ENCODE measurements around the gene RSPO4.

The RSPO4 gene

DNA sequence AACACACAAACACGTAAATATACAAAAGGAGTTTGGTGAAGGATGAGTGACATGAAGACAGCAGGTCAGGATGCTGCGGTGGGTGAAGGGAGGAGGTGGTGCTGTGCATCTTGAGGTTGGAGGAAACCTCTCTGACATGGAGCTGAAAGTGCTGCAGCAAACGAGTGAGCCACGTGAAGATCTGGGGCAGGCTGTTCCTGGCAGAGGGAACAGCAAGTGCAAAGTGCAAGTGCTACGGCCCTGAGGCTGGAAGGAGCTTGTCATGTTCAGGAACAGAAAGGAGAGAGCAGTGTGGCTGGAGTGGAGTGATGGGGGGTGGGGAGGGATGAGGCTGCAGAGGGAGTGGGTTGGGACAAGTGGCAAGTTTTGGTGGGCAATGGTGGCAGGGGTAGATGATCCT lies 61.2 kb downstream of the RSPO4 start:
- DNase-seq = no peak

DNA sequence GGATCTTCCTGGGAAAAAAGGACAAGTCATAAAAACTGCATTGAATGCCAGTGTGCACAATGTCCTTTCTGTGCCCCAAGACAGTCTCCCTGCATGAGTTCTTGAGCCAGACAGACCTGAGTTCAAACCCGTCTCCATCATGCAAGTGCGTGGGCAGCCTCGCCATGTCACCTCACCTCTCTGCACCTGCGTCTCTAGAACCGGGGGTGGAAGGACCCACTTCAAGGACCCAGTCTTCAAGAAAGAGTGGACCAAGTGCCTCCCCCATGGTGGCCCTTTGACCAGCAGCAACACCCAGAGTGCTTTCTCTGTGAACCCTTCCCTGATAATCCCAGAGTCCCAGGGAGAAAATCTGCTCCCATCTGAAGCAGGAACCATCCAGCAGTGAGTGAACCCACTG lies 62.5 kb downstream of the RSPO4 start:
- DNase-seq = no peak

DNA sequence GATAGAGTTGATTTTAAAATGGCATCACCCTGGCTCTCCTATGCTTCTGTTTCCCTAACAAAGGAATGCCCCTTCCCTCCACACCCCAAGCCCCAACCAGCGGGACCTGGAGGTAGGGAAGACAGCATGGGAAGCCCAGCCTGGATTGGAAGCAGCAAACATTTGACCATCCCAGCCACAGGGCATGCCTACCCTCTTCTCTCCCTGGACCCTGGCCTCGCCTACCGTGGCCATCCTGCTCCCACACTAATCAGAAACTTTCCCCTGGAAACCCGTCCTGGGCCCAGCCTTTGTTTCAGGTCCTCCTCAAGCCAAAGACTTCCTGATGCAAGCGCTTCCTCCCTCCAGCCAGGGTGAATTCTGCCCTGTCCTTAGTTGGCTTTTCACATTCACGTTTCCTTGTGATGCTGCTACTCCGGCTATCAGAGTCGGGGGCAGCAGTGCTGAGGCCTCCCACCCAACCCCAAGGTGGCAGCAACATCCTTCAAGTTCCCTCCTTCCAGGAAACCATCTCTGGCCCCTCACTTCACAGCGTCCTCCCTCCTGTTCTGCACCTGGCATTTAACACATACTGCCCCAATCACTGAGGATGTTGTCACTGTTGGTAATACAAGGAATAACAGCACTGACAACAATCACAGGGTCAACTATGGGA lies 67.8 kb downstream of the RSPO4 start:
- no peak for DNase-seq

DNA sequence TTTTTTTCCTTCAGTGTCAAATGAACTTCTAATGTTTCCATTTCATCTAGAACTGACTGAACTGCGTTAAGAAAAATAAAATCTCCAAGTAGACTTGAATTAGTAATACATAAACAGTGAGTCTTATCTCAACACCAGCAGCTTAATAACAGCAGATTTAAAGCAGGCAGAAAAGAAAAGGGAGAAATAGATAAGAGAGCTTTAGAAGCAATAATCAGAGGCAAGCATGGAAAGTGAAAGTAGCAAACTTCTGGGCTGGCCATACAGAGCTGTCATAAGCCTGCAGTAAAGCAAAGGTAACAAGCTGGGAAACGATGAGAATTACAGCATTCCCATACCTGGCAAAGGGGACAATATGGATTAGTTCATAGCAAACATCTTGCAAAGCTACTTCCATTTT lies 69.1 kb downstream of the RSPO4 start:
- DNase-seq = no peak

DNA sequence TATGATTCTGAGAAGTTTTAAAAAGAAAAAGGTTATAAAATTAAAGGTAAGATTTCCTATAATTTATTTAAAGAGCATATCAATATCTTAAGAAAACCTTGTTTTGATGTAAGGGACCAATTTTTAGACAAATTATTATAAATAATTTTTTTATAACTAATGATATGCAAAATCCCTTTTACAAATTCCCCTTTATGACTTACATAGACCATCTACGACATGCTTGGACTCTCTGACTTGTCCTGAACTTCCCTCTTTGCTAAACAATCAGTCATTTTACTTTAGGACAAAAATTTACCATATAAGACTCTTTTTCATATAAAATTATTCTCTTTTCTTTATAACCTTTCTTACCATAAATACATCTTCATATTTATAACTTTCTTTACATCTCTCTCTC lies 70.7 kb downstream of the RSPO4 start:
- no peak for DNase-seq

DNA sequence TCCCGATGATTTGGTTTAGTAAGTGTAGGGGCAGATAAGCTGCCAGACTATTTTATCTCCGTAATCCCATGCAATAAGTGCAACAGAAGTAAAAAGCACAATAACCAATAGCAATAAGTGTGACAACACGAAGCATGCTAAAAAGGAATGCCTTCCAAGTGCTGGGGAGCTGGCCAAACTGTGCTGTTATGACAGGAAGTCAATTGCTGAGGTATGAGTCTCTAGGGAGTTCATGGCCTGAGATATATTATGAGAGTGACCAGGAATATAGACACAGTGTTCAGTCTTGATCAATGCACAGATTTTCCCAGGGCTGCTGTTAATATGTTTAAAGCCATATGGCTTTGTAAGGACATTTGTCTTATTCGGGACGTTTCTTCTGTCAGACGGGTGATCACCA lies 75.4 kb downstream of the RSPO4 start:
- DNase-seq = no peak

DNA sequence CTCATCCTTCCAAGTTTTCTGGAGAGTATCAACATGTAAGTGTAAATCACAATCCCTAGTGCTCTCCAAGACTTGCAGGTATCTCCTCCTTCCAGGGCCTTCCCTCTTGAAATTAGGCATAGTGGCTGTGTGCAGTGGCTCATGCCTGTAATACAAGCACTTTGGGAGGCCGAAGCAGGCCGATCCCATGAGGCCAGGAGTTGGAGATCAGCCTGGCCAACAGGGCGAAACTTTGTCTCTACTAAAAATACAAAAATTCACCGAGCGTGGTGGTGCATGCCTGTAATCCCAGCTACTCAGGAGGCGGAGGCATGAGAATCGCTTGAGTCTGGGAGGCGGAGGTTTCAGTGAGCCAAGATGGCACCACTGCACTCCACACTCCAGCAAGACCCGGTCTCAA lies 76.6 kb downstream of the RSPO4 start:
- no peak for DNase-seq

DNA sequence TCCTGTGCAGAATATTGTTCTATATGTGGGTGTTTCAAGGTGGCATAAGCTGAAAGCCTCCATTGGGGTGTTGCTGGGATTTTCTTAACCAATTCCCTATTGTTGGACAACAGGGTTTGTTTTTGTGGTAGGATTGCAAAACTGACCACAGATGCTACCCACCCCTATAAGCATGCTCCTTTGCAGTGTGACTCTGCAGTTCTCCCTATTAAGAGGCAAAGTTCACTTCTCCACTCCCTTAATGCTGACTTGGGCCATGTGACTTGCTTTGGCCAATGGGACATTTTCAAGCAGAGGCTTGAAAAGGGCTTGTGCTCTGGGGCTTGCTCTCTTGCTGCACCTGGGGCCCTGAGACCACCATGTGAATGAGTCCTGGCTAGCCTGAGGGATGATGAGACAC lies 77.5 kb downstream of the RSPO4 start:
- DNase-seq = no peak

DNA sequence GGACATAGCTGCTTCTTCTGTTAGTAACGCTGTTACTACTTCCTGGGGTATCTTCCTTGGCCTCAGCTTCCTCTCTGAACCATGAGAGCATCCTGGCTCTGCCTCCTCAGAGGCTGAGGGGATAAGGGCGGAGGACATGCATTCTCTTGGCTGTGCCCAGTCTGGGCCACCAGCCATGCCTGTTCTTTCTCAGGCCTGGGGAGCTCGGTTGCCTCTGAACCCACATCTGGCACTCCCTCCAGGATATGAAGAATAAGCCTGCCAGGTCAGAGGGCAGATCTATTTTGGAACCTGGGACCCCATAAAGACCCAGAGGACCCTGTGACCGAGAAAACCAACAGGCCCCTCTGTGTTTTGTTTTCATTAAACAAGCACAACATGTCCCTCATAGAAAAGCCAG lies 79.3 kb downstream of the RSPO4 start:
- no peak for DNase-seq

DNA sequence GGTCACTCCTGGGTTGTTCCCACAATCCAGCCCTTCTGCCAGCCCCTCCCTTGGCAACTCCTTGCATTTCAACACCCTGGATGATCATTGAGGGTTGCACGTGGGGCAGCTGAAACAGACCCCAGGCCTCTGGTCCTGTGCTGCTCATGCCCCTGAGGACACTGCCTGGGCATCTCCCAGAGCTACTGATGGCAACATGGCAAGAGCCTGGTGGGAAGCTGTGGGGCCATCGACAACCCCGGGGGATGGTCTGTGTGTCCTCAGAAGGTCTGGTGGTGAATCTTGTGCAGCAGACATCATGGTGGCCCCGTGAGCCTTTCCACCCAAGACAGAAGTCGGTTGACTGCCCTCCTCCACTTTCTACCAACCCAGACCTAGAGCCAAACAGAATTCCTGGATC lies 81.0 kb downstream of the RSPO4 start:
- DNase-seq = no peak

DNA sequence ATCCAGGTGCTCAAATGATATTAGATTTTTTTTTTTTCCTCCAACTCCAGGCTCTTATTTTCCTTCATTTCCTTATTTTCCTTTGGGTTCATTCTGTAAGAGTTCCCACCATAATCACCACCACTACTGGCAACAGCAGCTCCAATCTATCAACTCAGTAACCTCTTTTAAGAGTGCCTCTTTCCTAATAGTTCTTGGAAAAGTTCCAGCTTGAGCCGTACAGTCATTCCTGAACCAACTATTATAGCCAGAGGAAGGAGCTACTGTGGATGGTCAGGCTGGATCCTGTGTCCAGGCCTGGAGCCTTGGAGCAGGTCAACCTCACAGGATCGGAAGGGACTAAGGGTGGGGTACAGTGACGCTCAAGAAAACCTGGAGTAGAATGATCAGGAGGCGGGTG lies 81.8 kb downstream of the RSPO4 start:
- no peak for DNase-seq

DNA sequence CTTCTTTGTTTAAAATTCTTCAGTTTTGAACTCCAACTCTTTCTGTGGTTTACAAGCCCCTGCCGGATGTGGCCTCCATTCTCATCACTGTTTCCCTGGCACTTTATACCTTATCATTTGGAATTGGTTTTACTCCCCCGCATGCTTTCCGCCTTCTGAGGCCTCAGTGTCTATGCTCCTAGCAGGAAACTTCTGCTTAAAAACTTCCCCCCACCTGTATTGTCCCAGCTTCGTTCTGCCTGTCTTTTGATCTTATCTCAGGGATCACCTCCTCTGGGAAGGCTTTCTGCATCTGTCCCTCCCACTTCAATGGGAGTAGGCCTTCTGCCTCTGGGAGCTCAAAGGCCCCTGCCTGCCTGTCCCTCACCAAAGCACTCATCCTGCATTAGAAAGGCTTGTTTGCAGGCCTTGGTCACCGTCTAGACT lies 82.6 kb downstream of the RSPO4 start:
- no peak for DNase-seq

DNA sequence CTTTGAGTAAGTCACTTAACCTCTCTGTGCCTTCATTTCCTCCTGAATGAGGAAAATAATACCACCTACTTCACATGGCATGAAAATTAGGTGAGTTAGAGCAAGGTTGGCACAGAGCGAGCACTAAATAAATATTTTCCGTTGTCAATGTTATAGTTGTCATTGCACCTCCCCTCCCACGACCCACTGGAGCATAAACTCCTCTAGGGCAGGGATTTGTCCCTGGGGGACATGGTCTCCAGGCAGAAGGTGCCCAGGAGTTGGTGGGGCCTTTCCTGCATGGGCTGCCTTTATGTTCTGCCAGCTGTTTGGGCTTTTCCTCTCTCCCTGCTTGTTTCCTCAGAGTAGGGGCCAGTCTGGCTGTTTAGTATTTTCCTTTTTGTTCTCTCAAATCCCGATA lies 84.7 kb downstream of the RSPO4 start:
- DNase-seq = no peak

DNA sequence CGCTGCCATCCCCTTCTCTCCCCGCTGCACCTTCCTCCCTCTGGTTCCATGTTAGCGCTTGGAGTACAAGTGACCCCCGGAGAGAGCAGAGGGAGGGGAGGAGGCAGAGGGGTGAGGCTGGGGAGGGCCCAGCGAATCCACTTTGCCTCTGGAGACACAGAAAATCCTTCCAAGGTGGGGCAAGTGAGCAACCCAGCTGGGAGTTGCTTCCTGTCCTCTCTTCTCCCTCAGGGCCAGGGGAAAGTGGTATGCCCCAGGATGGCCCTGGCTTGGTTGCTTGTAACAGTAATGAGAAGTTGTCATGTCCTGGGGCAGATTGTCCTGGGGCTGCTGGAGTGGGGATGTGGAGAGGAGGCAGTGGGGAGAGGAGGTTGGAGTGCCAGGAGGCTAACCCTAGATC lies 85.3 kb downstream of the RSPO4 start:
- DNase-seq = no peak

DNA sequence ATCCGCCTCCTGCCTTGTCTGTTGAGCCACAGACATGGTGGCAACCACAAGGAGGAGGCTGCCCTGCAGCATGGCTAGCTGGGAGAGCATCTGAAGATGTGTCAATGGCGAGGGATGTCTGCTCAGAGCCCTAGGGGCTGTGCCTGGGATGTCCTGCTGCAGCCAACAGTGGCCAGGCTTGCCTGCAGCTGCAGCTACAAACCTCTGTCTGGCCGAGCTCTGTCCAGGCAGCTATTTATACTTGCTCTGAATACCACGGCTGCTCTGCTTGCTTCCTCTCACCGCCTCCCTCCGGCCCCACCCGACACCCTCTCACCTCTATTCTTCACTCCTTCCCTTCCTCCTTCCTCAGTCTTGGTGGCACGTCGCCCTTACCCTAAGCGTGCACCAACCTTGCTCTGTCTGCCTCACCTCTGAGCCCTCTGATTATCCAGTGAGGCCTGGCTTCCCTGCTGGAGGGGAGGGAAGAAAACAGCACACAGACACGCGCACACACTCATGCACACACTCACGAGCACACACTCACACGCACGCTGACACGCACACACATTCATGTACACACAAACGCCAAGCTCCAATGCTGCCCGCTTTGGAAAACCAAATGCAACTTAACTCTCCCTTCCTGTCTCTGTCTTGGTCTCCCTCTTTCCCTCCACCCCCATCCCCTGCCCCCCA lies 85.8 kb downstream of the RSPO4 start, which contains the start of gene ANGPT4:
TSS of gene ANGPT4 (minus strand) at position 210 of the 675 bp plus-strand sequence. CDS start at position 90, 120 bp downstream.
- no peak for DNase-seq

DNA sequence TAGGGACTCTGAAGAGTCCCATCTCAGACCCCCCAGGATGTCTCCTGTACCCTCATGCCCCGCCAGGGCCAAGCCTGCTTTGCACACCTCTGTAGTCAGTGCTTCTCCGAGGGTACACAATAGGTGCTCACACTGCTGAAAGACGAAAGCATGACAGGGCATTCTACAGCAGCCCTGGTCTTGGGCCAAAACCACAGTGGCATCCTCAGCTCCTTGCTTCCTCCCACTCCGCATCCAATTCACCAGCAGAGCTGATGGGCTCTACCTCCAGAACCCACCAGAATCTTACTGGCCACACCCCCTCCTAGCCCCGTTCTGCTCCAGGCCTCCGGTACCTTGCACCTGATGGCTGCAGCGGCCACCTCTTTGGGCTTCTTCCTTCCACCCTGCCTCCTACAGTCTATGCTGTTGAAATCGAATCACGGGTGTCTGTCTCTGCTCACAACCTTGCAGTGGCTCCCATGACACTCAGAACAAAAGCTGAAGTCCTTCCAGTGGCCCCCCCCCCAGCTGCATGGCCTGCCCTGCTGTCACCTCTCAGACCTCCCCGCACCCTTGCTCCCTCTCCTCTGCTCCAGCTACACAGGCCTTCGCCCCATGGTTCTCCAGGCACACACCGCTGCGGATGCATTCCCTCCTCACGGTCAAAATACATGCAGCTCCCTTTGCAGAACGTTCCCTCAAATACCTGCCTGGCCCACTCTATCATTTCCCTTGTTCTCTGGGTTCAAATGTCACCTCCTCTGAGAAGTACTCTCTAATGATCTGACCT lies 87.2 kb downstream of the RSPO4 start:
- no peak for DNase-seq

DNA sequence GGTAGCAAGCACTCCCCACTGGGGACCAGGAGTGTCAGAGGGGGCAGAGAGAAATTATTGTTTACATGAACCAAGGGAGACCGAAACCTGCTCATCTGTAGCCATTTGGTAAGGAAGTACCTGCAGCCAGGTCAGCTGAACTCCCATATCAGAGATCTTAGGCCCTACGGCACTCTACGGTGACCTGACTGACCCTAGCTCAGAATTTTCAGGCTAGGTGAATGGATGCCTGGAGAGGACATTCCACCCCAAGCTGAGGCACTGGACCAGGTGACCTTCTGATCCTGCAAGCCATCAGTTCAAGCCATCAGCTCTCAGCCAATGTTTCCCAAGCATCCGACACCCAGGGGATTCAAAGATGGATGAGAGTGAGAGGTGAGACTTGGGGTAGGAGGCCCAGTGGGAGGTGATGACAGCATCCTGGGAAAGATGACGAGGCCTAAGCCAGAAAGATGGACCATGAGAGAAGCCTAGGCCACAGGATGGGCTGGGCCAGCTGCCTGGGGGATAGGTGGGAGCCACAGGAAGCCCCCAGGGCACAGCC lies 88.7 kb downstream of the RSPO4 start:
- DNase-seq = no peak

DNA sequence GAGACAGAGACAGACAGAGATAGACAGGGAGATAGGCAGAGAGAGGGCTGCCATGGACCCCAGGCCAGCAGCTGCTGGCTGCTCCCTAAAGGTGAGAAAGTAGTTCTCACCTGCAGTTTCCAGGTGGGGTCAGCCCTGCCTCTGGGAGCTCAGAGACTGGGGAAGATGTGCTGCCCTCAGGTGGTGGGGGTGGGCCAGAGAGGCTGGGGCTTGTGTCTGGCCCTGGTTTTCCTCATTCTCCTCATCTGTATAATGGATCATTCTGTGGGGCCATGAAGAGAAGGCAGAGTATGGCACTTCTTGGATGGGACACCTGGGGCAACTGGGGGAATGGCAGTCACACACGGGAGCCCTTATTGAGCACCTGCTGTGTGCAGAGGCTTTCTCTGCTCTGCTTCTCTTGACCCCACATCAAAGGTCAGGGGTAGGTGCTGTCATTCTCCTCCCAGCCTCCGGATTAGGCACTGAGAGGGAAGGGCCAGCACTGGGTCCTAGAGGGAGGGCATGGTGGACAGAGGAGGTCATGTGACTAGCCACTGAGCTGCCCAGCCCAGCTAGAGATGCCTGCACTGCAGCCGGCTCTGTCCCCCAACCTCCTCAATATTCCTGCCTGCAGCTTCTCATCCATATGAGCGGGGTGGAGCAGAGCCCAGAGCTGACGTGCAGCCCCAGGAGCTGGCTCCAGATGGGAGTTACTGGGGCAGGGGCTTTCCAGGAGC lies 90.1 kb downstream of the RSPO4 start:
- no peak for DNase-seq

DNA sequence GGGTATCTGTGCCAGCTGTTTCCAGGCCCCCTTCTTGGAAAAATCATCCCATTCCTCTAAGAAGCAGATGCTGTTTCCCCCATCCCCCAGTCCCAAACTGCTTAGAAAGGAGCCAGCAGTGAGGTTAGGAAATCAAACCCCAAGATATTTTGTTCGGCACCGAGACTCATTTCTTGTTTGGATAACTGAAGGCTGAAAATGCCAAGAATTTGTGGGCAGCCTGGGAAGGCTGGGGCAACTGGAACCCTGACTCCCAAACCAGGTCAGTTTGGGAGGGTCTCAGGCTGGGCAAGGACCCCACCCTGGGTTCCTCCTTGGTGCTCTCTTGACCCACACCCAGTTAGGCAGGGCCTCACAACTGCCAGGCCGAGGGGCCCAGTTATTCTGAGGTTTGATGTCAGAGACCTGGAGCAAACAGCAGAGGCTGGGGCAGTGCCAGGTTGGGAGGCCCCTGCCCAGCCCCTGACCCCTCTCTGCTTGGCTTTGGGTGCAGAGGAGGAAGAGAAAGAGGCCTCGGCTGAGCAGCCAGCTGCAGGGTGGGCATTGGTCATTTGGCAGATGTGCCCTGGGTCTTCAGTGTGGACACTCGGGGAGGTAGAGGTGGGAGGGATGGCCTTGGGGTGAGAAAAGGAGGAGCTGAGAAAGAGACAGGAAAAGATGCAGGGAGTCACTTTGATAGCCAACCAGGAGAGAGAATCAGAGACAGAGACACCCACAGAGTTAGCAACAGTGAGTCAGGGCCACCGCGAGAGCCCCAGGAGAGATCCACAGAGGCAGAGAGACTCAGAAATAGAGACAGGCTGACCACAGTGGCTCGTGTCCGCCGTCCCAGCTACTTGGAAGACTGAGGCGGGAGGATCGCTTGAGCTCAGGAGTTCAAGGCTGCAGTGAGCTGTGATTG lies 91.0 kb downstream of the RSPO4 start:
- no peak for DNase-seq

DNA sequence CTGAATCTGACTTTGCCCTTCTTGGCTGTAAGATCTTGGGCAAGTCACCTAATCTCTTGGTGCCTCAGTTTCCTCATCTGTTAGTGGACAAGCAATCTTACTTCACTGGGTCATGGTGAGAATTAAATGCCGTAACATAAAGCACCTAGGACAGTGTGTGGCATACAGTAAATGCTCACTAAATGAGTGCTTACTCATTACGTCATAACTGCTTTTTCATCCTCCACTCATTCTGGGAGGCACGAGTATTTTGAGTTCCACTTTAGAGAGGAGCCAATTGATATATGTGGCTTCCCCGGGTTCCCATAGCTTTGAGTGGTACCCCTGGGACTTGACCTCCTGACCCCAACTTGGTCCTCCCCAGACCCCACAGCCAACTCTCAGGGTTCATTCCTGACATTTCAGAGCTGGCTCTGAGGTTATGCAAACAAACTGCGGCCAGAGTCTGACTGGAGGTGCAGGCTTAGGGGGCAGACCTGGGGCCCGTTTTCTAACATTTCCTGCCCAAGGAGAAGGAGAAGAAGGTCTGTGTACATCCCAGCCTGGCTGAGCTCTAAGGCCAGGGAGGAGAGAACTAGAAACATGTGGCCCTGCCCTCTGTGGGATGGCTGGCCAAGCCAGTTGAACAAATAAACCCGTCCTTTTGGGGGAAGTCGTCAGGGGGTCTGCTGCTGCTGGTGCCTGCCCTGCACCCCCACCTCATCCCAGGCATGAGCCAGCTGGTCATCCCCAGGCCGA lies 91.8 kb downstream of the RSPO4 start:
- DNase-seq = no peak

DNA sequence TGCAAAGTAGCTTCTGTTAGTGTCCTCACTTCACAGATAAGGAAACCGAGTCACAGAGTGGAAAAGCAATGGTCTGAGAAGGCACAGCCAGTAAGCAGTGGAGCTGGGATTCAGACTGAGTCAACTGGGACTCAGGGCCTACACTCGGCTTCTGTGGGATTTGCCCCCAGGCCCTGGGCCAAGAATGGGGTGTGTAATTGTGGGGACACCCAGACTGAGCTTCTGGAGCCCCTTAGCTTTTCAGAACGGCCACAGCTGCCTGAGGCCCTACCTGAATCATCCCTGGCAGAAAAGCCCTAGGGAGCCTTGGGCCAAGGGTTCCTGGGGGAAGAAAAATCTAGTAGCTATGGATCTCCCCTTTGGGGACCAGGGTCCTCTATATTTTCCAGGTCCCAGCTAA lies 92.5 kb downstream of the RSPO4 start:
- no peak for DNase-seq

Data from activated effector memory CD4-positive, alpha-beta T cell treated with anti-CD3 and anti-CD28 coated beads, Interleukin-2, amount 50 U/mL, for 16 hours (primary cell).